NCI-H1417 treated with DMSO at 0.1 percent for 48 hours (cell line): ENCODE data around the gene TRIM52.

Experiments used
- DNase-seq: peaks from one replicate; lab custom pipeline; 2025; lab: John Stamatoyannopoulos, UW

TRIM52 gene

DNA sequence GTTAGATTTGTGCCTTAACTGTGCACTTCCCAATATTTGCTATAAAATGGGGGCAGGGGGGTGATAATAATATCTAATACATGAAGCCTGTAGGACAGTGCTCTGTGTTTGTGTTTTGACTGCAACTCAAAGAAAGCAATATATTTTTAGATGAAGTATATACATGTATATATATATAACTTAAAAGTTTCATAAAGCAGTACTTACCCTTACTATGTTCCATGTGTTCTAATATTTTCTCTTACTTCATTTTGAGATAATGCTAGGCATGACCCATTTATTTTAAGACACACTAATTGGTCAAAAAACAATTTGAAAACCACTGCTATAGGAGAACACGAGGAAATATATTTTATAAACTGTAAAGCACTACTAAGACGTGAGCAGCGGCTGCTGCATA is 2.4 kb downstream of the TRIM52 start:
- DNase-seq: no peak

GRCh38 chr5:181255836-181256578 is 4.9 kb downstream of the TRIM52 start:
- DNase-seq: no peak

DNA sequence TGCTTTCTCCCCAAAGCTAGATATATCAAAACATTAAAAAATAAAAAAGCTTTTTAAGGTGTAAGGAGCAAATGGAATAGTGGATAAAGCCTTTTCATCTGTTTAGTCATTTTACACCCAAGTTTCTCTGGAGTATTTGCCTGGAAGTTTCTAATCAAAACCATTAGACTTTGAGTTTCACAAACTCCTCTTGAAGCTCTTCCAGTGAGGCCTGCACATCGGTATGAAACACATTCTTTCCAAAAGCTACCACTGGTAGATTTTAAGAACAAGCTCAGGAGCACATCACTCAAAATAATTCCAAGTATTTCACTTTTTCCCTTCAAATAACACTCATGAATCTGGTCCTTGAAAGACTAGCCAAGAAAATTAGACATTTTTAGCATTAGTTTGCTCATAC is 5.7 kb downstream of the TRIM52 start:
- DNase-seq: no peak

DNA sequence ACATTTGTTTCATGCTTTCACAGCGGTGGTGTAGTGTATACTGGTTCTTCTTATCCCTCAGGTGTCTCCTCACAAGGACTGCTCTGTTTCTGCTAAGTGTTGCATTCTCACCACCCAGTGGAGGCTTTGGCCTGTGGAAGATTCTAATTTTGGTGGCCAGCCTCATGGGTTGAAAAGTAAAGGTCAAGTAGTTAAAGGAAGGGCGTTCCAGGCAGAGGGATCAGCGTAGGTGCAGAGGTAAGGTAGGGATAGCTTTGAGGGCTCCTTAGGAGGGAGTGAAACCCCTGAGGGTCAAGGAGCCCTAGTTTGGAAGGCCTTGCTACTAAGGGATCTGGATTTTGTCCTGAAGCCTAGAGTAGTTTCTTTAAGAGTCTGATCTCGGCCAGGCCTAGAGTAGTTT is 12.7 kb downstream of the TRIM52 start:
- DNase-seq: no peak

- no peak for DNase-seq
Observed at GRCh38 chr5:181246276-181247049, 14.5 kb downstream of the TRIM52 start.

DNA sequence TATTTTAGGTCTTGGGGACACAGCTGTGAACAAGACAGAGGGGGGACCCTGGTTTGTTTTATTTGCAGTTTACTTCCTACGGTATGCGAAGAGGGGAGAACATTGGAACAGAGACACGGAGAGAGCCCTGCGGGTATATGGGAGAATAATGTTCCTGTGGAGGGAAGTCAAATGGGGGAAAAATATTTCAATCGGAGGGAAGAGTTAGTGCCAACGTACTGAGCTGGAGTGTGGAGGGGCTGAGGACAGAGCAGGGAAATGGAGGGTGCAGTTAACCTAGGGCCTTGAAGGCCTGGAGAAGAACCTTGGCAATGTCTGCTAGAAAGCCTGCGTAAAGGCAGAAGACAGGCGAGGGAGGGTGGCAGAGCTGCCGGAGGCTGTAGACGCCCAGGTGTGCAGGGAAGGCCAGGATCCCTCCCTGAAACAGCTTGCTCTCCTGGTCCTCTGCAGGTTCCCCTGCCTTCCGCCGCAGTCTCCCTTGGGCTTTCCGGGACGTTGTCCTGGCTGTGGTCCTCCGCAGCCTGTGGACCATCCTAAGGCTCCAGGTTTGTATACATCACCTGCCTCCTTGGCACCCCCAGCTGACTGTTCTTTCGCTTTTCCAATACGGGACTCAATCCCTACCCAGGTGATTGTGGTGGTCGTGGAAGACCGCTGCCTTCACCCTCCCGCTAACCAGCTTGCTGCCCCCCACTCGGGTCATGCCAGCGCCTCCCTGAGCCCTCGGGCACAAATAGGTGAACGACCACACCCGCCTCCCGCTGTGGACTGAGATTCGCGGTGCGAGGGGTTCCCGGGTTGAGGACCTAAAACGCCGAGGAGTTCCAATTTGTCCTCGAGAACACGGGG is 15.3 kb downstream of the TRIM52 start:
- no peak for DNase-seq

DNA sequence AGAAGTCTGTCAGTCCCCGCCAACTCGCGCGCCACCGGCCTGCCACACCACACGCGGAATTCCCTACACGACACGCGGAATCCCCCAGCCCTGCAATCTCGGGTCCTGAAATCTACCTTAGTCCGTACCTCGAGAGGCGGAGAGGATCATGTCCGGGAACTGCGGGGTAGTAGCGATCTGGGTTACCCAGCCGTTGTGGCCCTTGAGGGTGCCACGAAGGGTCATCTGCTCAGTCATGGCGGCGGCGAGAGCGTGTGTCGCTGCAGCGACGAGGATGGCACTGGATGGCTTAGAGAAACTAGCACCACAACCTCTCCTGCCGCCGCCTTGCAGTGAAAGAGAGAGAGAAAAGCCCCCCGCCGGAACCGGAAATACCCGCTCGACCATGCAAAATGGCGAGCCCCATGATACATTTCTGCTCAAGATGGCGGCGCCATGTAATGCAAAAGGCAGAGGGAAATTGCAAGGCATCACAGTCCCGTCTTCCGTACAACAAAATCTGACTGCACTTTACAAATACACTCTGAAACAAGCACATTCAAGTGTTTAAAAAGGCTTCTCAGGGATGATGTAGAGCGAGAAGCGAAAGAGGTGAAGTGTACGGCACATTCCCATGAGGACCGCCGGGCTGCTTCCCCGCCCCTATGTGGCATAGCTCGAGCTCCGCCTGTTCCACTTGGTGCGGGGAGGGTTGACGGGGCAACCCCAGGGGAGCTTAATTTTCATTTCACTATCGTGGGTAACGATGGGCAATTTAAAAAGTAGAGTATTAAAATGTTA is 17.2 kb downstream of the TRIM52 start, which contains the start of gene RACK1:
Gene RACK1, minus strand, starts transcription at position 343 of the 780 bp plus-strand sequence. Its CDS starts 106 bp downstream, at position 237.
- DNase-seq: no peak

DNA sequence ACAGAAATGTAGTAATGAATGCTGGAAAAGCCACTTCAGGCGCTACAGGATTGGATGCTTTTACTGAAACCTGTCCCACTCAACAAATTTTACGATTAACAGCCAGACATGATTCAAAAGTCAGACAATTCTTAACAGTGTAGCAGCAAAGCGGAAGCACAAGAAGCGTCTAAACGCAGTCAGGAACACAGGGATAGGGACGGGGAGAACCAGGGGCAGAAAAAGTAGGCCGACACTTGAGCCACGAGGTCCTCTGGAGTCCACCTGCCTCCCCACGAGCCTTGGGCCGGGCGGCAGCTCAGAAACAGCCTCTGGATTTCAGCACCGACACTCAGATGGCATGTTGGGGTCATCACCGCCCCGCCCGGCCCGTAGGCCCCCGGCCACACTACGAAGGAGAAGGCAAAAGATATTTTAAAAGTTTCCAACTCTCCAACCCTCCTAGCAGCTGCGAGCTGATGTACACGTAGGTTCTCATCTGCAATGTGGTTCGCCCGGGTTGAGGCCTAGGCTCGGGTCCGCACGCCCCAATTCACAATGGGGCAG is 17.9 kb downstream of the TRIM52 start:
- DNase-seq: no peak

- DNase-seq: no peak
Observed at GRCh38 chr5:181242031-181242451, 18.9 kb downstream of the TRIM52 start.

- DNase-seq: no peak
Observed at GRCh38 chr5:181241393-181241975, 19.5 kb downstream of the TRIM52 start.

DNA sequence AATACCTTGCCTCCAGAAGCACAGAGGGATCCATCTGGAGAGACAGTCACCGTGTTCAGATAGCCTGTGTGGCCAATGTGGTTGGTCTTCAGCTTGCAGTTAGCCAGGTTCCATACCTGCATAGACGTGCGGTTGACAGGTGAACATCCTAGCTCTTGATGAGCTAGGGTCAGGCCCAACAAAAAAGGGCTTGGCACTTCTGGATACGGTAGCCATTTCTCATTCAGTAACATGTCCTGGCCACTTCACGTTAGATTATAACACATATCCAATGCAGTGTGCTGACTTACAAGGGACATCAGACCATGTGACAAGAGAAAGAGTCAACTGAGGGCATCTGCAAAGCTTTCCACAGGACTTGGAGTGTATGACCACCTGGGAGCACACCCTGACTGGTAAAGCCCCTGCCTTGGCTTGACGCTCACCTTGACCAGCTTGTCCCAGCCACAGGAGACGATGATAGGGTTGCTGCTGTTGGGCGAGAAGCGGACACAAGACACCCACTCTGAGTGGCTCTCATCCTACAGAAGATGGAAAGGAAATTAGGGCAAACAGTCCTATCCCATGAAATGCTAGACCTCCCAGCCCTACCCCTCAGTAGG is 21.8 kb downstream of the TRIM52 start:
- DNase-seq: no peak

DNA sequence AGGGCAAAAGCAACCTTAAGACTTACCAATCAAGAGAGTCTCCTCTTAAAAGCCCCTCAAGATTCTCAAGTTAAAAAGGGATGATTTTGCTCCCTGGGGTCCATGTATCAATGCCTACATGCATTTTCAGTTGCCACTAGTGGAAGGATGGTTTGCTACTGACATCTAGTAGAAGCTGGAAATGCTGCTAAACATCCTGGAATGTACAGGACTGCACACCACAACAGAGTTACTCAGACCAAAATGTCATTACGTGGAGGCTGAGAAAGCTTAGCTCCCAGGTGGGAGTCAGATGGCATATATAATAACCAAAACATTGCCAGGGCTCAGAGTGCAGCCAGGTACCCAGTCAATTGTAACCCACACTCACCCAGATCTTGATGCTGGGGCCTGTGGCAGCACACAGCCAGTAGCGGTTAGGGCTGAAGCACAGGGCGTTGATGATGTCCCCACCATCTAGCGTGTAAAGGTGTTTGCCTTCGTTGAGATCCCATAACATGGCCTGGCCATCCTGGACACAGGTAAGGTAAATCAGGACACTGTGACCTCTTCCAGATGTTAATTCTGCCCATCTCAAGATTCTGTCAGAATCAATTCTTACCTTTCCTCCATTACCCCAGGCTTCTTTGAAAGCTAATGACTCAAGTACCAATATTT is 23.1 kb downstream of the TRIM52 start:
- DNase-seq: no peak

DNA sequence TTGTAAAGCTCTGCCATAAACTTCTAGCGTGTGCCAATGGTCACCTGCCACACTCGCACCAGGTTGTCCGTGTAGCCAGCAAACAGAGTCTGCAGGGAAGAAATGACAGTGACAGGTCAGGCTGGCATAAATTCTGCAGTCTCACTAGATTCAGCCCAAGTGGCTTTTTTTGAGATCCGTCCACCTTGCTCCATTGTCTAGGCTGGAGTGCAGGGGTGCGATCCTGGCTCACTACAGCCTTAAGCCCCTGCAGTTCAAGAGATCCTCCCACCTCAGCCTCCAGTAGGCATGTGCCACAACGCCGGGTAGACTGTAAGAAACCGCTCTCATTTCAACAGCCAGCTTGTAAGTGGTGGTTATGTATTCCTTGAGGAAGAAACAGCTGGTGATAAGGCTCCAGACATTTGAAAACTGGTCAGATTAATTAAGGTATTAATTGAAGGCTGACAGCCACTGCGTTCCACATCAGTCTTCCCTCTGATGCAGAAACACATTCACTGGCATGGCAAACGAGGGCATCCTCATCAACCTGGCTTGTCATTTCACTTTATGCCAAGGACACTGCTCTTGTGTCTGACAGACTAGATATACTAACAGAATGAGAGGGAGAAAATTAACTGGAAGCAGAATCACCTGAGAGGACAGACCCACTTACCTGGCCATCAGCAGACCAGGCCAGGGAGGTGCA is 23.8 kb downstream of the TRIM52 start:
- DNase-seq: no peak

DNA sequence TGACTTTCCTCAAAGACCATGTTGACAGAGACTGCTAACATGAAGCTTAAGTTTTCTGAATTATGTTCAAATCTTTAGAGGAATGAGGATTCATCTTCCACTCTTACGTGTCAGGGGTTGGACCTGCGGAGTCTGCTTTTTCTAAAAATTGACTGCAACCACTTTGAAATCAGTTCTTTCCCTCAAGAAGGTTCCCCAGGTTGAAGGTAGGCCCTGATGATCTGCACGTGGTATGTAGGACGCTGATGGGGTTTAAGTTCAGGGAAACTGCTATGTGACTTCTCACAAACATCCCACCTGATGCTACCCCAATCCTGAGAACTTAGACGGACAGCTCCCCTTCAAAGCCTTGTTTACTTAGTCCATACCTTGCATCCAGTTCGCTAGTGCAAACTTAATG is 24.5 kb downstream of the TRIM52 start:
- DNase-seq: no peak

- no peak for DNase-seq
Observed at GRCh38 chr5:181235689-181236366, 25.1 kb downstream of the TRIM52 start.

DNA sequence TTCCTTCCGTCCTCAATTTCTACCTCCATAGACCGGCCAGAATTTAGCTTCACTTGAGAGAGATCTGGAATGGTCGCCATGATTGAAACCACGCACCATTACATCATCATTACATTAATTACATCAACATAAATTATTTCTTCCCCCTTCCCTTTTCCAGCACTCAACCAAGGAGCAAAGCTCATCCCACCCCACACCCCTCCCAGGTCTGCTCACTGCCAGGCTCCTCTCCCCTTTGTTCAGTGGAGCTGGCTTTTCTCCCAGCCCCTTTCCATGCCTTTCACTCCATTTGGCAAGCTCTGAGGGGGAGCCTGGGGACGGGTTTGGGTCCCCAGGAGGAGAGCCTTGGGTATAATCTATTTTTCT is 25.6 kb downstream of the TRIM52 start:
- no peak for DNase-seq

GRCh38 chr5:181234455-181235306 is 26.3 kb downstream of the TRIM52 start:
- no peak for DNase-seq
